Activated B cell treated with CpG ODN at 0.5 μM for 24 hours (primary cell): ENCODE data around the gene TMEM231. TPM values are rescaled to one million over a fixed set of nuclear protein-coding genes. Genes with fewer than 3 reads are reported as not detected.
"Not testable (repeated sequence)": the region's sequence is repeated elsewhere in the genome, so short reads cannot be mapped to it uniquely, and the experiment has no call there.

Experiments
- ATAC-seq: fragments of 200-7000 bp; cut with Tn5 transposase; one replicate; pipeline ENCODE4 v1.10.0; 2021; ENCODE audit warnings: low read depth, mild to moderate bottlenecking, moderate library complexity
- CTCF ChIA-PET: fragments of 350-600 bp; sonication (Branson Sonifier 250); formaldehyde crosslinking; loops from one replicate; lab custom pipeline; 2021; ENCODE audit warnings: antibody characterized with exemption; lab: Charles Lee
- POLR2A ChIA-PET: fragments of 350-600 bp; sonication (Branson Sonifier 250); formaldehyde crosslinking; loops from one replicate; lab custom pipeline; 2021; ENCODE audit warnings: antibody characterized with exemption; lab: Charles Lee
- DNase-seq: peaks from one replicate; pipeline ENCODE4 v3.0.0; 2022
- H3K27ac Mint-ChIP-seq: one replicate; pipeline ENCODE4 v1.8.0; 2020; ENCODE audit warnings: mixed read lengths
- H3K27me3 Mint-ChIP-seq: one replicate; pipeline ENCODE4 v1.8.0; 2021; ENCODE audit warnings: mixed read lengths
- H3K36me3 Mint-ChIP-seq: one replicate; pipeline ENCODE4 v1.8.0; 2021; ENCODE audit warnings: low read depth, mixed read lengths
- H3K4me1 Mint-ChIP-seq: one replicate; pipeline ENCODE4 v1.8.0; 2021; ENCODE audit warnings: mixed read lengths
- H3K4me3 Mint-ChIP-seq: one replicate; pipeline ENCODE4 v1.8.0; 2020; ENCODE audit warnings: mild to moderate bottlenecking, mixed read lengths
- H3K9me3 Mint-ChIP-seq: one replicate; pipeline ENCODE4 v1.8.0; 2020; ENCODE audit warnings: mixed read lengths
- CTCF ChIP-seq: fragments of 200-600 bp; IDR thresholded peaks from one replicate; pipeline ENCODE4 v1.8.0; 2022; ENCODE audit warnings: antibody characterized with exemption, mild to moderate bottlenecking
- intact Hi-C: fragments of 100-400 bp; cut with micrococcal nuclease; formaldehyde crosslinking; loops from one replicate; pipeline ENCODE4 v1.15.1; 2024
- total RNA-seq: library from RNA; stranded (reverse); gene quantifications from 2 replicates; pipeline ENCODE4 v1.2.3, GENCODE V29; 2022

The TMEM231 gene
- total RNA-seq, 1 donor from 2014 or later: 4.1 TPM

GRCh38 chr16:75526032-75526790 is 29.8 kb downstream of the TMEM231 start:
- POLR2A ChIA-PET: no interaction called here
- CTCF ChIA-PET: interaction anchor here (0.7 kb wide), 1 partner anchor 54 kb away, joined by 3 read pairs; no protein-coding TSS in a partner anchor
- no peaks in the 10 kb centered on the region for H3K9me3 Mint-ChIP-seq
- peaks cover under 1% of the 10 kb centered on the region for H3K27me3 Mint-ChIP-seq
- ATAC-seq (no peak), DNase-seq (no peak)
- no peak for TF ChIP-seq CTCF
- H3K4me3 Mint-ChIP-seq: no peak overlapping the region
- no peaks in the 10 kb centered on the region for H3K4me1 Mint-ChIP-seq
- no peak overlapping the region for H3K27ac Mint-ChIP-seq
- H3K36me3 Mint-ChIP-seq: no peaks in the 10 kb centered on the region
- intact Hi-C loops: no loop called here

GRCh38 chr16:75519175-75519574 is 36.9 kb downstream of the TMEM231 start:
- Mint-ChIP-seq H3K4me1 (peaks cover 13% of the 10 kb centered on the region), H3K27me3 (no peaks in the 10 kb centered on the region), H3K36me3 (peaks cover 3% of the 10 kb centered on the region), H3K27ac (no peak overlapping the region), H3K9me3 (no peaks in the 10 kb centered on the region), H3K4me3 (no peak overlapping the region)
- ChIA-PET POLR2A (no interaction called here), CTCF (interaction anchor here (1.4 to 1.6 kb wide), 2 partner anchors 245 to 247 kb away, joined by 3 to 4 read pairs; no protein-coding TSS in a partner anchor)
- intact Hi-C loops: no loop called here
- ATAC-seq: no peak
- no peak for TF ChIP-seq CTCF
- DNase-seq: no peak

- intact Hi-C loops: not testable (repeated sequence)
Observed at GRCh38 chr16:75516189-75516966, 39.7 kb downstream of the TMEM231 start.

GRCh38 chr16:75514296-75514695 is 41.8 kb downstream of the TMEM231 start:
- intact Hi-C loops: no loop called here
- Mint-ChIP-seq H3K27ac (no peak overlapping the region), H3K9me3 (no peaks in the 10 kb centered on the region), H3K4me3 (no peak overlapping the region), H3K4me1 (peaks cover 13% of the 10 kb centered on the region), H3K27me3 (no peaks in the 10 kb centered on the region), H3K36me3 (peaks cover 3% of the 10 kb centered on the region)
- ATAC-seq (no peak), DNase-seq (no peak)
- POLR2A ChIA-PET: no interaction called here
- no peak for TF ChIP-seq CTCF
- CTCF ChIA-PET: no interaction called here

More at GRCh38 chr16:75516189-75516966, 39.7 kb downstream of the TMEM231 start:
- not testable (repeated sequence) for H3K36me3 Mint-ChIP-seq, H3K9me3 Mint-ChIP-seq, H3K27ac Mint-ChIP-seq, H3K27me3 Mint-ChIP-seq, DNase-seq
- POLR2A ChIA-PET: interaction anchor here (0.9 to 2.2 kb wide), 9 partner anchors 8 to 132 kb away, joined by 3 to 21 read pairs (median 9); partner anchors contain the start of genes ADAT1, CFDP1, CHST5 and GABARAPL2
- peak overlapping the region; percentile 79 for H3K4me3 Mint-ChIP-seq
- CTCF ChIA-PET: interaction anchor here (1.3 to 2.2 kb wide), 8 partner anchors 10 to 247 kb away, joined by 4 to 11 read pairs (median 7); partner anchors contain the start of genes CFDP1, KARS1, TERF2IP and TMEM170A
- peak; percentile 14 for ATAC-seq
- H3K4me1 Mint-ChIP-seq: peaks cover 13% of the 10 kb centered on the region

- ChIA-PET CTCF (interaction anchor here (0.7 to 1.0 kb wide), 2 partner anchors 10 to 43 kb away, joined by 3 to 4 read pairs; no protein-coding TSS in a partner anchor), POLR2A (no interaction called here)
- H3K4me3 Mint-ChIP-seq: no peak overlapping the region
- H3K9me3 Mint-ChIP-seq: no peaks in the 10 kb centered on the region
- no peak overlapping the region for H3K27ac Mint-ChIP-seq
- DNase-seq (no peak), ATAC-seq (no peak)
- intact Hi-C loops: no loop called here
- no peaks in the 10 kb centered on the region for H3K4me1 Mint-ChIP-seq
- H3K27me3 Mint-ChIP-seq: peaks cover 8% of the 10 kb centered on the region
- TF ChIP-seq CTCF: no peak
- no peaks in the 10 kb centered on the region for H3K36me3 Mint-ChIP-seq
Observed at GRCh38 chr16:75506574-75506973, 49.5 kb downstream of the TMEM231 start.
